OCI-LY3 (cell line): ENCODE measurements around the gene SEPTIN10.

ENCODE experiments used
- H2AFZ ChIP-seq: fragments of 200-600, 300-600 bp; shearing (Covaris generic); 2 replicates; pipeline ENCODE4 v1.6.0; 2014; ENCODE audit warnings: antibody characterized with exemption, low read depth, low read length
- H3K27ac ChIP-seq: fragments of 200-600, 300-600 bp; sonication (generic); 2 replicates; pipeline ENCODE4 v1.5.1; 2014; ENCODE audit warnings: mild to moderate bottlenecking, low read length, moderate library complexity, mixed read lengths
- H3K27me3 ChIP-seq: fragments of 200-600, 300-600 bp; sonication (generic); 2 replicates; pipeline ENCODE4 v1.6.1; 2014; ENCODE audit warnings: low read depth, low read length, mixed read lengths
- H3K36me3 ChIP-seq: fragments of 200-600, 300-600 bp; sonication (generic); replicated peaks from 2 replicates; pipeline ENCODE3; 2014; ENCODE audit warnings: low read depth, low read length, mixed read lengths
- H3K4me1 ChIP-seq: fragments of 300-600, 200-600 bp; sonication (generic); 2 replicates; pipeline ENCODE4 v1.6.1; 2014; ENCODE audit warnings: low read length, mixed read lengths
- H3K4me2 ChIP-seq: fragments of 200-600, 300-600 bp; sonication (generic); 2 replicates; pipeline ENCODE4 v1.6.1; 2014; ENCODE audit warnings: low read length, mixed read lengths
- H3K4me3 ChIP-seq: fragments of 300-600, 200-600 bp; sonication (generic); 2 replicates; pipeline ENCODE4 v1.5.1; 2014; ENCODE audit warnings: antibody characterized with exemption, mild to moderate bottlenecking, low read length, moderate library complexity
- H3K79me2 ChIP-seq: fragments of 300-600, 200-600 bp; shearing (Covaris generic); 2 replicates; pipeline ENCODE4 v1.6.1; 2014; ENCODE audit warnings: mild to moderate bottlenecking, low read length, mixed read lengths
- H3K9ac ChIP-seq: fragments of 300-600, 200-600 bp; shearing (Covaris generic); 2 replicates; pipeline ENCODE4 v1.6.0; 2014; ENCODE audit warnings: mild to moderate bottlenecking, low read length, moderate library complexity
- H3K9me3 ChIP-seq: fragments of 200-600, 300-600 bp; shearing (Covaris generic); 2 replicates; pipeline ENCODE4 v1.6.1; 2014; ENCODE audit warnings: low read length, mixed read lengths; ENCODE audit not compliant: insufficient read depth
- H4K20me1 ChIP-seq: fragments of 200-600, 300-600 bp; sonication (generic); 2 replicates; pipeline ENCODE4 v1.6.1; 2016; ENCODE audit warnings: low read length, mixed read lengths; ENCODE audit not compliant: insufficient read depth
- EZH2phosphoT487 ChIP-seq: fragments of 200-600 bp; shearing (Covaris generic); IDR thresholded peaks from 2 replicates; pipeline ENCODE4 v1.6.1; 2018; ENCODE audit warnings: antibody characterized with exemption, mixed run types, low read depth
- TF ChIP-seq, protein P1 (sequence below): fragments of 200-600, 300-600 bp; sonication (generic); IDR thresholded peaks from 2 replicates; pipeline ENCODE4 v1.5.1; 2014; ENCODE audit warnings: antibody characterized with exemption, low read length, low read depth

SEPTIN10 gene

GRCh38 chr2:109532728-109533076 lies 81.1 kb downstream of the SEPTIN10 start:
- H3K79me2 ChIP-seq: no peaks in the 10 kb centered on the region
- no peak overlapping the region for H3K4me3 ChIP-seq
- H3K27me3 ChIP-seq: peaks cover 21% of the 10 kb centered on the region
- no peak overlapping the region for H3K9ac ChIP-seq
- H2AFZ ChIP-seq: no peak overlapping the region
- H4K20me1 ChIP-seq: no peaks in the 10 kb centered on the region
- no peak for TF ChIP-seq EZH2phosphoT487
- TF ChIP-seq, protein P1, sequence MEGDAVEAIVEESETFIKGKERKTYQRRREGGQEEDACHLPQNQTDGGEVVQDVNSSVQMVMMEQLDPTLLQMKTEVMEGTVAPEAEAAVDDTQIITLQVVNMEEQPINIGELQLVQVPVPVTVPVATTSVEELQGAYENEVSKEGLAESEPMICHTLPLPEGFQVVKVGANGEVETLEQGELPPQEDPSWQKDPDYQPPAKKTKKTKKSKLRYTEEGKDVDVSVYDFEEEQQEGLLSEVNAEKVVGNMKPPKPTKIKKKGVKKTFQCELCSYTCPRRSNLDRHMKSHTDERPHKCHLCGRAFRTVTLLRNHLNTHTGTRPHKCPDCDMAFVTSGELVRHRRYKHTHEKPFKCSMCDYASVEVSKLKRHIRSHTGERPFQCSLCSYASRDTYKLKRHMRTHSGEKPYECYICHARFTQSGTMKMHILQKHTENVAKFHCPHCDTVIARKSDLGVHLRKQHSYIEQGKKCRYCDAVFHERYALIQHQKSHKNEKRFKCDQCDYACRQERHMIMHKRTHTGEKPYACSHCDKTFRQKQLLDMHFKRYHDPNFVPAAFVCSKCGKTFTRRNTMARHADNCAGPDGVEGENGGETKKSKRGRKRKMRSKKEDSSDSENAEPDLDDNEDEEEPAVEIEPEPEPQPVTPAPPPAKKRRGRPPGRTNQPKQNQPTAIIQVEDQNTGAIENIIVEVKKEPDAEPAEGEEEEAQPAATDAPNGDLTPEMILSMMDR: no peak
- no peaks in the 10 kb centered on the region for H3K9me3 ChIP-seq
- H3K36me3 ChIP-seq: no peaks in the 10 kb centered on the region
- no peak overlapping the region for H3K4me2 ChIP-seq
- H3K27ac ChIP-seq: no peak overlapping the region
- H3K4me1 ChIP-seq: no peaks in the 10 kb centered on the region

DNA sequence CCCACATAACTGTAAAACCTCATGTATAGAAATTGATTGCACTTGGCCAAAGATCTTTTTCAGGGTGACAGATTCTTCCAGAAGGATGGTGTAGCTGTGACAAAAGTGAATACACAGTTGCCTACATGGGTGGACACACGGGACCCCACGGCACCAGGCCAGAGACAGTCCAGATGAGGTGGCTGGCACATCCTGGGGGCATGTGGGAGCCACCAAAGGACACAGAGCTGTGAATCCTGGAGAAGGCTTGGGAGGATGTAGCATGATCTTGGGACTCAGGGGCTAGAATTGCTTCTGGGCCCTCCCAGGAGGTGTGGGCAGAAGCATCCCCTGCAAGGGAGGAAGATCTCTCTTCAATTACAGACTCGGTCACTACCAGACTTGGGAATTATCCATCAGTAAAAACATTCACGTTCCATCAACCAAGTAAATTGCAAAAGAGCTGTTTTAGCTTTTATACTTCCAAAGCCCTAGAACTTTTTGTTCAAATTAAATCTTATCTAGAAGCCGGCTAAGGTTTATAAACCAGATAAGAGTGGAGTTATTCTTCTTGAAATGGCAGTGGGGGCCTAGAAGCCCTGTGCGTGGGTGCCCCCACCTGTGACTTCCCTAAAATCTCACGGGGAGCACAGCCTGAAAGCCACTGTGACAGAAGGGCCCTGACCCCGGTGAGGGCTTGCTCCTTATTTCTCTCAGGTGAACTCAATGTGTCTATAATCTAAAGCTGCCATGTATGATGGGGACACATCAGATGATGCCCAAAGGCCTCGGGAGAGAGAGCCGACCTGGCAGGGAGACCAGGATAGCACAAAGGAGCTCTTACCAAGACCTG lies 81.7 kb downstream of the SEPTIN10 start:
- Histone ChIP-seq H3K4me3 (no peak overlapping the region), H3K36me3 (no peaks in the 10 kb centered on the region), H4K20me1 (no peaks in the 10 kb centered on the region), H3K79me2 (no peaks in the 10 kb centered on the region), H3K4me1 (no peaks in the 10 kb centered on the region), H2AFZ (no peak overlapping the region), H3K9me3 (no peaks in the 10 kb centered on the region), H3K27ac (no peak overlapping the region), H3K27me3 (peaks cover 20% of the 10 kb centered on the region), H3K4me2 (no peak overlapping the region), H3K9ac (no peak overlapping the region)
- TF ChIP-seq, protein P1: no peak
- TF ChIP-seq EZH2phosphoT487: no peak

- peaks cover 18% of the 10 kb centered on the region; the same call in 1 of the 2 replicates for H3K27me3 ChIP-seq
- H3K4me1 ChIP-seq: no peaks in the 10 kb centered on the region
- H4K20me1 ChIP-seq: no peaks in the 10 kb centered on the region
- no peak overlapping the region for H2AFZ ChIP-seq
- no peaks in the 10 kb centered on the region for H3K79me2 ChIP-seq
- no peak overlapping the region for H3K4me2 ChIP-seq
- H3K4me3 ChIP-seq: no peak overlapping the region
- H3K27ac ChIP-seq: no peak overlapping the region
- no peaks in the 10 kb centered on the region for H3K36me3 ChIP-seq
- no peak overlapping the region for H3K9ac ChIP-seq
- TF ChIP-seq EZH2phosphoT487: no peak
- TF ChIP-seq, protein P1: no peak
- H3K9me3 ChIP-seq: no peaks in the 10 kb centered on the region
These were observed 82.5 kb downstream of the SEPTIN10 start for GRCh38 chr2:109531221-109531620.

- H3K4me3 ChIP-seq: no peak overlapping the region
- H3K27ac ChIP-seq: no peak overlapping the region
- H2AFZ ChIP-seq: no peak overlapping the region
- H3K4me2 ChIP-seq: no peak overlapping the region
- peaks cover 18% of the 10 kb centered on the region; the same call in 1 of the 2 replicates for H3K27me3 ChIP-seq
- no peaks in the 10 kb centered on the region for H3K9me3 ChIP-seq
- no peaks in the 10 kb centered on the region for H3K36me3 ChIP-seq
- no peak overlapping the region for H3K9ac ChIP-seq
- no peaks in the 10 kb centered on the region for H3K79me2 ChIP-seq
- TF ChIP-seq EZH2phosphoT487: no peak
- TF ChIP-seq, protein P1: no peak
- H3K4me1 ChIP-seq: no peaks in the 10 kb centered on the region
- no peaks in the 10 kb centered on the region for H4K20me1 ChIP-seq
These were observed 83.1 kb downstream of the SEPTIN10 start for GRCh38 chr2:109530712-109531111.
